VCaP (cell line): ENCODE data around the gene DNAH14.
A peak's percentile ranks its signal among the peaks of the same experiment; 100 is the strongest.

Source experiments
- H3K27ac ChIP-seq: fragments of 450-650 bp; 2 replicates; pipeline ENCODE4 v1.5.1; 2017
- CTCF ChIP-seq: fragments of 450-650 bp; conservative IDR thresholded peaks from 2 replicates; pipeline ENCODE4 v1.5.1; 2017; ENCODE audit warnings: mild to moderate bottlenecking, moderate library complexity

Gene DNAH14

GRCh38 chr1:225424562-225425200 lies 495.2 kb downstream of the DNAH14 start:
- H3K27ac ChIP-seq: peak overlapping the region; percentile 91
- no peak for TF ChIP-seq CTCF

- peak overlapping the region; percentile 91 for H3K27ac ChIP-seq
- no peak for TF ChIP-seq CTCF
These were observed 495.8 kb downstream of the DNAH14 start for GRCh38 chr1:225425201-225425786.

- no peak for TF ChIP-seq CTCF
- H3K27ac ChIP-seq: peak overlapping the region; percentile 91
These were observed 497.1 kb downstream of the DNAH14 start for GRCh38 chr1:225426395-225427234.

- TF ChIP-seq CTCF: no peak
- H3K27ac ChIP-seq: peak within 1 kb of the TSS; percentile 91
These were observed 498.0 kb downstream of the DNAH14 start, which contains the start of gene LBR for GRCh38 chr1:225427235-225428067. LBR (minus strand) TSS chr1:225428038; CDS start chr1:225424075, 3,963 bp downstream.

GRCh38 chr1:225428068-225428880 lies 498.8 kb downstream of the DNAH14 start:
- H3K27ac ChIP-seq: peak overlapping the region; percentile 91
- TF ChIP-seq CTCF: no peak

- no peak for TF ChIP-seq CTCF
- peak overlapping the region; percentile 91 for H3K27ac ChIP-seq
These were observed 499.5 kb downstream of the DNAH14 start for GRCh38 chr1:225428881-225429455.
